Measurements from ENCODE around the gene C9. TPM values are rescaled to one million over a fixed set of nuclear protein-coding genes. Genes with fewer than 3 reads are reported as not detected.
"Not testable (repeated sequence)": the region's sequence is repeated elsewhere in the genome, so short reads cannot be mapped to it uniquely, and the experiment has no call there.

C9 gene
- total and polyA plus RNA-seq, 12 donors: 0.17 TPM; not detected in 11

GRCh38 chr5:39274398-39275085 lies 89.8 kb downstream of the C9 start:
- no peaks in the 10 kb centered on the region for H3K36me3 ChIP-seq
- H3K9me3 ChIP-seq: peaks cover 0 to 7% (median 0%) of the 10 kb centered on the region in 11 donors
- H3K4me3 ChIP-seq: peak overlapping the region in 6 of 10 donors; percentile 7 to 50 (median 22)
- peak overlapping the region in 9 of 10 donors; percentile 14 to 93 (median 59) for H3K27ac ChIP-seq
- 43 to 51% methylated on average over 2 of the region's 2 CpGs for WGBS, 2 donors
- ATAC-seq: peak in 6 of 8 donors; percentile 57 to 82 (median 68)
- no peaks in the 10 kb centered on the region for H3K27me3 ChIP-seq
- intact Hi-C loops (cut with DNase I): no loop called here
- DNase-seq: no peak
- TF ChIP-seq, protein P1, sequence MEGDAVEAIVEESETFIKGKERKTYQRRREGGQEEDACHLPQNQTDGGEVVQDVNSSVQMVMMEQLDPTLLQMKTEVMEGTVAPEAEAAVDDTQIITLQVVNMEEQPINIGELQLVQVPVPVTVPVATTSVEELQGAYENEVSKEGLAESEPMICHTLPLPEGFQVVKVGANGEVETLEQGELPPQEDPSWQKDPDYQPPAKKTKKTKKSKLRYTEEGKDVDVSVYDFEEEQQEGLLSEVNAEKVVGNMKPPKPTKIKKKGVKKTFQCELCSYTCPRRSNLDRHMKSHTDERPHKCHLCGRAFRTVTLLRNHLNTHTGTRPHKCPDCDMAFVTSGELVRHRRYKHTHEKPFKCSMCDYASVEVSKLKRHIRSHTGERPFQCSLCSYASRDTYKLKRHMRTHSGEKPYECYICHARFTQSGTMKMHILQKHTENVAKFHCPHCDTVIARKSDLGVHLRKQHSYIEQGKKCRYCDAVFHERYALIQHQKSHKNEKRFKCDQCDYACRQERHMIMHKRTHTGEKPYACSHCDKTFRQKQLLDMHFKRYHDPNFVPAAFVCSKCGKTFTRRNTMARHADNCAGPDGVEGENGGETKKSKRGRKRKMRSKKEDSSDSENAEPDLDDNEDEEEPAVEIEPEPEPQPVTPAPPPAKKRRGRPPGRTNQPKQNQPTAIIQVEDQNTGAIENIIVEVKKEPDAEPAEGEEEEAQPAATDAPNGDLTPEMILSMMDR (IDR thresholded peaks at IDR 0.05): no peak
- peaks cover 0 to 59% (median 3%) of the 10 kb centered on the region in 9 donors for H3K4me1 ChIP-seq

- peaks cover 0 to 7% (median 0%) of the 10 kb centered on the region in 11 donors for H3K9me3 ChIP-seq
- no peaks in the 10 kb centered on the region for H3K36me3 ChIP-seq
- intact Hi-C loops (cut with DNase I): no loop called here
- WGBS, 2 donors: 92 to 93% methylated on average over 2 of the region's 2 CpGs
- H3K4me1 ChIP-seq: peaks cover 0 to 70% (median 3%) of the 10 kb centered on the region in 9 donors
- peak overlapping the region in 2 of 10 donors; percentile 33 to 50 for H3K4me3 ChIP-seq
- TF ChIP-seq, protein P1 (IDR thresholded peaks at IDR 0.05): no peak
- ATAC-seq: no peak
- no peak for DNase-seq
- no peaks in the 10 kb centered on the region for H3K27me3 ChIP-seq
- peak overlapping the region in 3 of 10 donors; percentile 29 to 93 (median 64) for H3K27ac ChIP-seq
These were observed 90.9 kb downstream of the C9 start for GRCh38 chr5:39273314-39273954.

GRCh38 chr5:39272869-39273231 lies 91.4 kb downstream of the C9 start:
- Histone ChIP-seq H3K4me1 (peaks cover 0 to 76% (median 3%) of the 10 kb centered on the region in 9 donors), H3K4me3 (peak overlapping the region in 1 of 10 donors; percentile 50), H3K27ac (peak overlapping the region in 2 of 10 donors; percentile 29 to 93)
- WGBS, 2 donors: 80 to 87% methylated on average over 13 of the region's 14 CpGs
- intact Hi-C loops (cut with DNase I); H3K27me3 ChIP-seq; DNase-seq; H3K9me3 ChIP-seq; H3K36me3 ChIP-seq; ATAC-seq: not testable (repeated sequence)

DNA sequence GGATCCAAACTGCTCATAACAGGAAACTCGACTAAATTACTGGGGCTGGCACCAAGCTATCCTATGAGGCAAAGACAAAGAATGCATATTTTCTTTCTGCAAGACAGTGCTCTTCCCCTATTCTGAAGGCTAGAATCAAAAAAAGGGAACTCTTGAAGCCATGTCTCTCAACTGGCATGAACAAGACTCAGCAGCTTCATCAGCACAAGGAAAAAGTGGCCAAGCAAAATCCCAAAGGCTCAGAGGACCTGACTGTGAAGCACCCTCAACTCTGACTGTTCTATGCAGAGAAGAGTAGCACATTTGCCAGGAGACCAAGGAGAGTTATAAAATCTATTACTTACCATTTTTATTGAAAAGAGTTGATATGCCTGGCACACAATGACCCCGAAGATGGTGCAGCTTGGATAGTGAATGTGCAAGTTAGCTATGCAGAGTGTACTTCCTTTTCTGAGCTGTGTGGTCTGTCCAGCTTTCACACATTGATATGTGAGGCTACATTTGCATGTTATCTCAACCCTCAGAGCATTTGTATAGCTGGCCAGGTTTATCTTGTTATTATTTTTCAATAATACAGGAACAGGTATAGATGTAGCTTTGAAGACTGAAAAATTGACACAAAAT lies 94.0 kb downstream of the C9 start:
- intact Hi-C loops (cut with DNase I): no loop called here
- peak in 3 of 8 donors; percentile 37 to 61 (median 38) for ATAC-seq
- Histone ChIP-seq H3K4me3 (peak overlapping the region in 1 of 10 donors; percentile 45), H3K9me3 (no peaks in the 10 kb centered on the region), H3K27me3 (no peaks in the 10 kb centered on the region), H3K27ac (peak overlapping the region in 1 of 10 donors; percentile 93), H3K36me3 (no peaks in the 10 kb centered on the region), H3K4me1 (peaks cover 0 to 95% (median 3%) of the 10 kb centered on the region in 9 donors)
- TF ChIP-seq, protein P1 (IDR thresholded peaks at IDR 0.05): no peak
- no peak for DNase-seq
- 69 to 82% methylated on average over 2 of the region's 2 CpGs for WGBS, 2 donors
